ENCODE data around the gene PTCRA. TPM values are rescaled to one million over a fixed set of nuclear protein-coding genes. Genes with fewer than 3 reads are reported as not detected.

PTCRA gene
- total and polyA plus RNA-seq, 10 donors = 1.1 to 15.5 (median 4.6) TPM

GRCh38 chr6:42958125-42958524, 42.3 kb downstream of the PTCRA start:
- no peak for TF ChIP-seq POLR2AphosphoS5 (IDR thresholded peaks at IDR 0.05)
- TF ChIP-seq POLR2A (IDR thresholded peaks at IDR 0.05) = no peak
- peaks cover 11 to 21% (median 19%) of the 10 kb centered on the region in 6 donors for H3K4me1 ChIP-seq
- H3K4me3 ChIP-seq = no peak overlapping the region
- H3K27me3 ChIP-seq (replicated peaks in 1 of 7) = peaks cover 0 to 13% (median 0%) of the 10 kb centered on the region in 7 donors
- intact Hi-C loops (cut with DNase I; ENCODE audit: low total_unique reads) = no loop called here
- peaks cover 0 to 15% (median 4%) of the 10 kb centered on the region in 6 donors for H3K36me3 ChIP-seq
- WGBS, 5 donors = 82 to 94% (median 88%) methylated on average over 8 of the region's 8 CpGs
- H3K9me3 ChIP-seq = no peaks in the 10 kb centered on the region
- H3K27ac ChIP-seq = no peak overlapping the region
- peak; percentile 40 for DNase-seq

GRCh38 chr6:42959917-42960242, 44.0 kb downstream of the PTCRA start:
- Histone ChIP-seq H3K36me3 (peaks cover 0 to 32% (median 18%) of the 10 kb centered on the region in 6 donors), H3K4me1 (peaks cover 11 to 21% (median 19%) of the 10 kb centered on the region in 6 donors), H3K4me3 (peak overlapping the region; percentile 42 to 71 (median 48)), H3K9me3 (no peaks in the 10 kb centered on the region), H3K27ac (peak overlapping the region in 1 of 8 donors; percentile 4), H3K27me3 (replicated peaks in 1 of 7) (peaks cover 0 to 13% (median 0%) of the 10 kb centered on the region in 7 donors)
- TF ChIP-seq POLR2A (IDR thresholded peaks at IDR 0.05) (no peak), POLR2AphosphoS5 (IDR thresholded peaks at IDR 0.05) (no peak), CTCF (IDR thresholded peaks at IDR 0.05 in 8 of 11, conservative IDR thresholded peaks at IDR 0.05 in 3 of 11) (no peak)
- DNase-seq = no peak
- 26 to 55% (median 38%) methylated on average over 13 of the region's 13 CpGs for WGBS, 5 donors
- intact Hi-C loops (cut with DNase I; ENCODE audit: low total_unique reads) = no loop called here

- H3K4me3 ChIP-seq = peak within 1 kb of the TSS; percentile 42 to 71 (median 48)
- DNase-seq = peak; percentile 89
- no peaks in the 10 kb centered on the region for H3K9me3 ChIP-seq
- H3K27me3 ChIP-seq (replicated peaks in 1 of 7) = peaks cover 0 to 13% (median 0%) of the 10 kb centered on the region in 7 donors
- peak within 1 kb of the TSS in 1 of 8 donors; percentile 4 for H3K27ac ChIP-seq
- H3K36me3 ChIP-seq = peaks cover 0 to 38% (median 24%) of the 10 kb centered on the region in 6 donors
- intact Hi-C loops (cut with DNase I; ENCODE audit: low total_unique reads) = no loop called here
- H3K4me1 ChIP-seq = peaks cover 11 to 21% (median 19%) of the 10 kb centered on the region in 6 donors
- TF ChIP-seq POLR2A (IDR thresholded peaks at IDR 0.05) = no peak
- peak; percentile 24 to 78 (median 62) for TF ChIP-seq POLR2AphosphoS5 (IDR thresholded peaks at IDR 0.05)
- WGBS, 5 donors = 3 to 11% (median 4%) methylated on average over 38 to 62 of the region's 62 CpGs
These were observed 44.6 kb downstream of the PTCRA start, which contains the start of gene GNMT for GRCh38 chr6:42960243-42961019. TSS of gene GNMT (plus strand) at chr6:42960754. CDS start at chr6:42960768, 14 bp downstream.

GRCh38 chr6:42961020-42961470, 45.2 kb downstream of the PTCRA start:
- H3K36me3 ChIP-seq = peaks cover 0 to 44% (median 27%) of the 10 kb centered on the region in 6 donors
- H3K27me3 ChIP-seq (replicated peaks in 1 of 7) = peaks cover 0 to 13% (median 0%) of the 10 kb centered on the region in 7 donors
- peak overlapping the region; percentile 42 to 71 (median 48) for H3K4me3 ChIP-seq
- DNase-seq = no peak
- intact Hi-C loops (cut with DNase I; ENCODE audit: low total_unique reads) = no loop called here
- no peaks in the 10 kb centered on the region for H3K9me3 ChIP-seq
- H3K4me1 ChIP-seq = peaks cover 11 to 21% (median 19%) of the 10 kb centered on the region in 6 donors
- WGBS, 5 donors = 35 to 52% (median 44%) methylated on average over 12 to 15 of the region's 15 CpGs
- TF ChIP-seq POLR2A (IDR thresholded peaks at IDR 0.05) = no peak
- H3K27ac ChIP-seq = no peak overlapping the region

- TF ChIP-seq POLR2A (IDR thresholded peaks at IDR 0.05) (no peak), POLR2AphosphoS5 (IDR thresholded peaks at IDR 0.05) (no peak), CTCF (IDR thresholded peaks at IDR 0.05 in 8 of 11, conservative IDR thresholded peaks at IDR 0.05 in 3 of 11) (no peak)
- peaks cover 11 to 21% (median 19%) of the 10 kb centered on the region in 6 donors for H3K4me1 ChIP-seq
- WGBS, 5 donors = 86 to 95% (median 93%) methylated on average over 12 of the region's 12 CpGs
- no peaks in the 10 kb centered on the region for H3K9me3 ChIP-seq
- H3K27me3 ChIP-seq (replicated peaks in 1 of 7) = peaks cover 0 to 13% (median 0%) of the 10 kb centered on the region in 7 donors
- no peak overlapping the region for H3K4me3 ChIP-seq
- peaks cover 0 to 54% (median 34%) of the 10 kb centered on the region in 6 donors for H3K36me3 ChIP-seq
- peak; percentile 48 for DNase-seq
- intact Hi-C loops (cut with DNase I; ENCODE audit: low total_unique reads) = no loop called here
- H3K27ac ChIP-seq = no peak overlapping the region
These were observed 46.2 kb downstream of the PTCRA start for GRCh38 chr6:42962096-42962495.
